ENCODE measurements around the gene SHC2. TPM values are rescaled to one million over a fixed set of nuclear protein-coding genes. Genes with fewer than 3 reads are reported as not detected.

SHC2 gene
- total and polyA plus RNA-seq, 9 donors, result 0.62 to 40.7 (median 15.4) TPM

DNA sequence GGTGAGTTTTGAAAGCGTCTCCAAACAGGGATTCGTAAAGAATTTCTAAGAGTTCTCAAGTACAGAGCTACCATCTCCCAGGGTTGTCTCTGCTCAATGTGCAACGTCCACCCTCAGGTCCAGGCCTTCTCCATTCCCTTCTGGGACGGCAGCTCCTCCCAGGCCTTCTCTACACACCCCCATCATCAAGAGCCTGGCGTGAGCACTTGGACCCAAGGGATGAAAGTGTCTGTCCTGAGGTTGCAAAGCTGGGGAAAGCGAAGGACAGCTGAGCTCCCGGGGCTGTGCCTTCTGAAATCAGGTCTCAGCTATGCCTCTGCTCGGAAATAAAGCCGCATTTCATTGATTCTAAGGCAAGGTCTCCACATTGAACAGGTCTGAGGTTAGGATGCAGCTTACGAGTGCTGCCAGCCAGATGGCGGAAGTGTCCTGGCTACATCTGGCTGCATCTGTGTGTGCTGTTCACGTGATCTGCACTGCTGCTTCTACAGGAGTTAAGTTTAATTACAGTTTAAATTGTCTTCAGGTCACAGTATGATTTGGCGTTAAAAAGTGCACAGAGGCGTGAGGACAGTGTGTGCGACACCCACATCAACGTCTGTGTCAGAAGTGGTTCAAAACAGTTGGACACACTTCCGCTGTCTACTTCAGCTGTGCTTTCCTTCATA lies 89.2 kb downstream of the SHC2 start:
- H3K27ac ChIP-seq, result no peak overlapping the region
- intact Hi-C loops (cut with DNase I), result loop anchor here in 1 of 4 donors (10.0 kb wide), 1 partner anchor 57 kb away; no protein-coding TSS in a partner anchor
- no peak for TF ChIP-seq POLR2A (IDR thresholded peaks at IDR 0.05)
- no peak for TF ChIP-seq EP300 (IDR thresholded peaks at IDR 0.05)
- TF ChIP-seq, protein P1, sequence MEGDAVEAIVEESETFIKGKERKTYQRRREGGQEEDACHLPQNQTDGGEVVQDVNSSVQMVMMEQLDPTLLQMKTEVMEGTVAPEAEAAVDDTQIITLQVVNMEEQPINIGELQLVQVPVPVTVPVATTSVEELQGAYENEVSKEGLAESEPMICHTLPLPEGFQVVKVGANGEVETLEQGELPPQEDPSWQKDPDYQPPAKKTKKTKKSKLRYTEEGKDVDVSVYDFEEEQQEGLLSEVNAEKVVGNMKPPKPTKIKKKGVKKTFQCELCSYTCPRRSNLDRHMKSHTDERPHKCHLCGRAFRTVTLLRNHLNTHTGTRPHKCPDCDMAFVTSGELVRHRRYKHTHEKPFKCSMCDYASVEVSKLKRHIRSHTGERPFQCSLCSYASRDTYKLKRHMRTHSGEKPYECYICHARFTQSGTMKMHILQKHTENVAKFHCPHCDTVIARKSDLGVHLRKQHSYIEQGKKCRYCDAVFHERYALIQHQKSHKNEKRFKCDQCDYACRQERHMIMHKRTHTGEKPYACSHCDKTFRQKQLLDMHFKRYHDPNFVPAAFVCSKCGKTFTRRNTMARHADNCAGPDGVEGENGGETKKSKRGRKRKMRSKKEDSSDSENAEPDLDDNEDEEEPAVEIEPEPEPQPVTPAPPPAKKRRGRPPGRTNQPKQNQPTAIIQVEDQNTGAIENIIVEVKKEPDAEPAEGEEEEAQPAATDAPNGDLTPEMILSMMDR (IDR thresholded peaks at IDR 0.05), result no peak
- peaks cover 2% of the 10 kb centered on the region for H3K4me1 ChIP-seq (ENCODE audit: insufficient read depth)
- peak in 1 of 5 donors; percentile 25 for DNase-seq
- no peak overlapping the region for H3K4me3 ChIP-seq
- H3K27me3 ChIP-seq, result no peaks in the 10 kb centered on the region
- 14 to 31% (median 17%) methylated on average over 17 of the region's 17 CpGs for WGBS, 3 donors
- H3K9me3 ChIP-seq, result no peaks in the 10 kb centered on the region
- no peaks in the 10 kb centered on the region for H3K36me3 ChIP-seq

DNA sequence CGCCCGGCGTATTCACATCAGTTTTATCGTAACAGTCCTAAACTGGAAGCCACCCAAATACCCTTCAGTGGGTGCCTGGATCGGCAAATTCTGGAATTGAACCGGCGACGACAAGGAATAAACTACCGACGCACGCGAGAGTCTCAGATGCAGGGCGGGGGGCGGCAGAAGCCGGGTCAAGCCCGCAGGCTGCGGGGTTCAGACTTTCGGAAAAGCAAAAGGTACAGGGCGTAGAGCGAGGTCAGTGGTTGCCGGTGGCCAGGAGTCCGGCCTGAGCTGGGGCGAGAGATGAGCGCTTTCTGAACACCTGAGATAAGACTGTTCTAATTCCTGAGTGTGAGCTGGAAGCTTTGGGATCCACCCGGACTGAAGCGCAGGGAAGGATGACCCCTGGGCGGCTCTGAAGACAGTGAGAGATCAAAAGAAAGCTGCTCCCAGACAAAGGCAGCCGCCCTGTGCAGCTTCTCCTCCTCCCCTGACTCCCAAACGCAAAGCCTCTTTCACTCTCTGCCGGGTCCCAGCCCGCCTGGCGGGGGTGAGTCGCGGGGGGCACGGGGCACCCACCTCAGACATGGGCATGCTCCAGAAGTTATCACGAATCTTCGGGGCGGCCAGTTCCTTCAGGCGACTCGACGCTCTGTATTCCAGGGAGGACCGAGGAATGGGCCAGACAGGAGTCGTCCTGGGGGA lies 90.0 kb downstream of the SHC2 start:
- no peaks in the 10 kb centered on the region for H3K9me3 ChIP-seq
- no peaks in the 10 kb centered on the region for H3K27me3 ChIP-seq
- peak in 3 of 5 donors; percentile 2 to 29 (median 9) for DNase-seq
- no peak overlapping the region for H3K4me3 ChIP-seq
- H3K4me1 ChIP-seq (ENCODE audit: insufficient read depth), result peaks cover 2% of the 10 kb centered on the region
- H3K36me3 ChIP-seq, result no peaks in the 10 kb centered on the region
- TF ChIP-seq POLR2A (IDR thresholded peaks at IDR 0.05), result no peak
- no peak for TF ChIP-seq EP300 (IDR thresholded peaks at IDR 0.05)
- TF ChIP-seq, protein P1 (IDR thresholded peaks at IDR 0.05), result no peak
- intact Hi-C loops (cut with DNase I), result loop anchor here in 1 of 4 donors (10.0 kb wide), 1 partner anchor 56 kb away; no protein-coding TSS in a partner anchor
- no peak overlapping the region for H3K27ac ChIP-seq
- 56 to 66% (median 60%) methylated on average over 43 of the region's 43 CpGs for WGBS, 3 donors

DNA sequence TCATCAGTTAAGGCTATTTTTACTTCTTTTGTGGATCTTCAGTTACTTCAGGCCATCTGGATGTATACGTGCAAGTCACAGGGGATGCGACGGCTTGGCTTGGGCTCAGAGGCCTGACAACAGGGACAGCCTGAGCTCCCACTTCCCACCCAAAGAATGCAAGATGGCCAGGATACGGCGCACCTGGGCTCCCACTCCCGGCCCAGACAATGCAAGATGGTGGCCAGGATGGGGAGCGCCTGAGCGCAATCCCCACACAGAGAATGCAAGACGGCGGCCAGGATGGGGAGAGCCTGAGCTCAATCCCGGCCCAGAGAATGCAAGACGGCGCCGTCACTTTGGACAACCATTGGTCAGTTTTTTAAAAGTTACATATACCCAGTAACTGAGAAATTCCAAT lies 91.0 kb downstream of the SHC2 start:
- intact Hi-C loops (cut with DNase I), result loop anchor here in 1 of 4 donors (10.0 kb wide), 1 partner anchor 55 kb away; no protein-coding TSS in a partner anchor
- H3K27me3 ChIP-seq, result no peaks in the 10 kb centered on the region
- peak in 2 of 5 donors; percentile 5 to 14 for DNase-seq

DNA sequence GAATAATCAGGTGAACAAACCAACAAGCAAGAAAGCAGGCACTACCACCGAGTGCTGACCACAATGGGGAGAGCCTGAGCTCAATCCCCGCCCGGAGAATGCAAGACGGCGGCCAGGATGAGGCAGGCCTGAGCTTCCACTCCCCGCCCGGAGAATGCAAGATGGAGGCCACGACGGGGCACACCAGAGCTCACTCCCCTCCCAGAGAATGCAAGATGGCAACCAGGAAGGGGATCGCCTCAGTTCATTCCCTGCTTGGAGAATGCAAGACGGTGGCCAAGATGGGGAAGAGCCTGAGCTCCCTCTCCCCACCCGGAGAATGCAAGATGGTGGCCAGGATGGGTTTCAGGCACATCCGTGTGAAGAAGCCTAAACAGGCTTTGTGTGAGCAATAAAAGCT lies 91.6 kb downstream of the SHC2 start:
- peaks cover 2% of the 10 kb centered on the region for H3K4me1 ChIP-seq (ENCODE audit: insufficient read depth)
- peak in 2 of 5 donors; percentile 2 to 7 for DNase-seq
- H3K36me3 ChIP-seq, result no peaks in the 10 kb centered on the region
- no peak overlapping the region for H3K4me3 ChIP-seq
- intact Hi-C loops (cut with DNase I), result no loop called here
- H3K9me3 ChIP-seq, result no peaks in the 10 kb centered on the region
- no peaks in the 10 kb centered on the region for H3K27me3 ChIP-seq
- no peak overlapping the region for H3K27ac ChIP-seq
- TF ChIP-seq EP300 (IDR thresholded peaks at IDR 0.05), result no peak
- TF ChIP-seq, protein P1 (IDR thresholded peaks at IDR 0.05), result no peak
- WGBS, 3 donors, result 89 to 91% (median 90%) methylated on average over 13 of the region's 13 CpGs

More for the DNA sequence above, 91.0 kb downstream of the SHC2 start:
- no peaks in the 10 kb centered on the region for H3K9me3 ChIP-seq
- WGBS, 3 donors, result 92 to 95% (median 93%) methylated on average over 14 of the region's 14 CpGs
- TF ChIP-seq EP300 (IDR thresholded peaks at IDR 0.05) (no peak), POLR2A (IDR thresholded peaks at IDR 0.05) (no peak)
- TF ChIP-seq, protein P1 (IDR thresholded peaks at IDR 0.05), result no peak
- H3K4me3 ChIP-seq, result no peak overlapping the region
- H3K4me1 ChIP-seq (ENCODE audit: insufficient read depth), result peaks cover 2% of the 10 kb centered on the region
- H3K36me3 ChIP-seq, result no peaks in the 10 kb centered on the region
- no peak overlapping the region for H3K27ac ChIP-seq
